IPS-15b (cell line): ENCODE data around the gene PGM5.

Experiments
- H3K27me3 ChIP-seq: one replicate; pipeline ENCODE4 v1.6.1; 2013; ENCODE audit warnings: low read length; ENCODE audit not compliant: control insufficient read depth, insufficient read depth
- H3K36me3 ChIP-seq: one replicate; pipeline ENCODE4 v1.6.1; 2013; ENCODE audit warnings: low read length; ENCODE audit not compliant: control insufficient read depth, insufficient read depth
- H3K4me1 ChIP-seq: one replicate; pipeline ENCODE4 v1.6.1; 2013; ENCODE audit warnings: mild to moderate bottlenecking, low read length; ENCODE audit not compliant: control insufficient read depth, insufficient read depth
- H3K4me3 ChIP-seq: one replicate; pipeline ENCODE4 v1.5.1; 2013; ENCODE audit warnings: low read depth, low read length
- H3K9ac ChIP-seq: one replicate; pipeline ENCODE4 v1.6.1; 2013; ENCODE audit warnings: low read depth, mild to moderate bottlenecking, low read length
- H3K9me3 ChIP-seq: one replicate; pipeline ENCODE4 v1.6.1; 2013; ENCODE audit warnings: mild to moderate bottlenecking, low read length; ENCODE audit not compliant: control insufficient read depth, insufficient read depth

Gene PGM5

DNA sequence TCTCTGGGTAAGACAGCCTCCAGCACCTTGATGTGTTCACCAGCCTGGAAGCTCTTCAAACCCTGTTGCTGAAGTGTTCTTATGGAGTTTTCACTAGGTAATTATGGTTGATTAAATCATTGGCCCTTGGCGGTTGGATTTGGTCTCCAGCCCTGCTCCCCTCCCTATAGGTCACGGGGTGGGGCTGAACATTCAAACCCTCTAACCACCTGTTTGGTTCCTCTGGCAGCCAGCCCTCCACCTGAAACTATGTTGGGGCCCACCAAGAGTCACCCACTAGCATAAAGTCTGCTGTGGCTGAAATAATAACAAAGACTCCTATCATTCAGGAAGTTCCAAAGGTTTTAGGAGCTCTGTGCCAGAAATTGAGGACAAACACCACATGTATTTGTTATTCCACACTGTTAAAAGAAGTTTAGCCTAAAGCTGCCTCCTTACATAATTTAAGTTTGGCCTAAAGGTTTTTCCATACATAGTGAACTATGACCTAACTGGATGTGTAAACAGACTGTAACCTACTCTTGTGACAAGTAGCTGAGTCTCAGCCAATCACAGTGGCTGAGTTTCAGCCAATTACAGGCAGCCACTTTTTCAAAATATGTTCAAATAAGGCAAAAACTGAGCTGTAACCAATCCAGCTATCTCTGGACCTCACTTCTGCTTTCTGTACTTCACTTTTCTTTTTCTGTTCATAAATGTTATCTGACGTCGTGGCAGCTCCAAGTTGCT is 149.4 kb downstream of the PGM5 start:
- Histone ChIP-seq H3K27me3 (peaks cover 92% of the 10 kb centered on the region), H3K9ac (no peak overlapping the region), H3K4me3 (no peak overlapping the region), H3K36me3 (no peaks in the 10 kb centered on the region), H3K9me3 (no peaks in the 10 kb centered on the region), H3K4me1 (no peaks in the 10 kb centered on the region)

DNA sequence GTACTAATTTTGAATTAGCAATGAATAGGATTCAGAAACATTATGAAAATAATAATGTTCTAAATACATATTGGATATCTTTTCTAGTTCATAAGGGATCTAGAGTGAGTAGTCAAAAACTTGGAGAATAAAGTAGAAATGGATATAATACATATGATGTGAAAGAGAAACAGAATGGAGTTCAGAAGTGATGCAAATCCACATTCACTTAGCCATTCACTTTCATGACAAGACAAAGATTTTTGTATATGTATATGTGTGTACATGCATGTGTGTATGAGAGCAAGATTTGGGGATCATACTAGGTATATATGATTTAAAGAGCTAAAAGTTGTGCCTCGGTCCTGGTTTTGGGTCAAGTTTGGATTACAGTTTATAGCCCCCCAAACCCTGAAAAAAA is 150.1 kb downstream of the PGM5 start:
- Histone ChIP-seq H3K36me3 (no peaks in the 10 kb centered on the region), H3K9ac (no peak overlapping the region), H3K9me3 (no peaks in the 10 kb centered on the region), H3K4me3 (no peak overlapping the region), H3K4me1 (no peaks in the 10 kb centered on the region), H3K27me3 (peaks cover 92% of the 10 kb centered on the region)

DNA sequence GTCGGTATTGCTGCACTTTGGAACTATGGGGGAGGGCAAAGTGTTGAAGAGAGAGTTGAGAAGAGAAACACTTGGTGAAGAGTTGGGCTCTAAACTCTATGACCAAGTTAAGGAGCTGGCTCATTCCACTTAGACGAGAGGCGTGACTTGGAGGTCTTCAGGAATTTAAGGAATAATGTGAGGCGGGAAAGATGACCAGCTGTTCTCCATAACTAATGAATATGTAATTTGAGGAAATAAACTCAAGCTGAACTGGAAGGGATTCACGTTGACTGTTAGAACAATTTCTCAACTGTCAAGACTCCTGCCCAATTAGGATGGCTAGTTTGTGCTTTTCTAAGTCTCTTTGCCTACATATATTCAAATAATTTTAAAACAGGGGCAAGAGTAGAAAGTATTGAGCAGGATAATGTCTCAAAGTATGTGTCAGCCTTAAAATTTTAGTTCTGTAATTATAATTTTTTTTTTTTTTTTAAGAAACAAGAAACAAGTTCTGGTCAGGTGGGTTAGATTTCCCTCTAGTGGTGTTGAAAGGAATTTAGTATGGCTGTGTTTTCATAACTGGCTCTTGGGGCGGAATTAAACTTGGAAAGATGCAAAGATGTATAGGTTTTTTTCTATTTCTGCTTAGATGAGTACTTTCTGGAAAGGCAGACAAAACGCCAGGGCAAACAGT is 150.9 kb downstream of the PGM5 start:
- Histone ChIP-seq H3K9me3 (no peaks in the 10 kb centered on the region), H3K27me3 (peaks cover 94% of the 10 kb centered on the region), H3K4me3 (no peak overlapping the region), H3K4me1 (no peaks in the 10 kb centered on the region), H3K36me3 (no peaks in the 10 kb centered on the region), H3K9ac (no peak overlapping the region)

DNA sequence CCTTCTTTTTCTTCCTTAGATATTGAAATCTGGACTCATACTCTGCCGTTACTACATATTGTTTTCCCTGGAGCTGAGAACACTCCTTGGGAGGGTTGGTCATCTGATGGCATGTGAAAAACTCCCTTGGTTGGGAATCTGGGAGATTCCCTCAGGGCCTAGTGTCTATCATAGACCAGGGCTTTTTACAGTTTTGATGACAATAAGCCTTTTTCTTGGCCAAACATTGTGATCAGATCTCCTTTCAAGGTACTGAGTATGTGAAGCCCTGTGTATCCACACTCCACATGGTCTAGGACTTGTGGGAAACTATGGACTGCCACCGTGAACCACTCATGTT is 151.4 kb downstream of the PGM5 start:
- no peaks in the 10 kb centered on the region for H3K9me3 ChIP-seq
- H3K4me1 ChIP-seq, result no peaks in the 10 kb centered on the region
- H3K27me3 ChIP-seq, result peaks cover 95% of the 10 kb centered on the region

DNA sequence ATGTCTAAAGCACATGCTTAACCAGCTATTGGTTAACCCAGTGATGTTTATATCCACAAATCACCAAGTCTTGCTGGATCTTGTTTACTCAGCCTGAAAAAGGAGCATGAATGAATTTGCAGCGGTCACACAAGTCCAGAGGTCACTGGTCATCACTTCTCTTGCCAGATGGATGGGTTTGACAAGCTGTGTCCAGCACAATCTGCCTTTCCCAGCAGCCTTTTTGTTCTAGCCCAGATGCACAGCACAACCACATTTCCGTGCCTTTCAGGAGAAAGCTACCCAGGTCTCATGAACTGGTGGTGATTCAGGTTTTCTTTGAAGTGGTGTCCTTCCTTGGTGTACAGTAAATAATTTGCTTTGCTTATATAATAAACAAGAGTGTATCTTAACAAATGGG is 152.1 kb downstream of the PGM5 start:
- Histone ChIP-seq H3K9ac (no peak overlapping the region), H3K4me3 (no peak overlapping the region), H3K27me3 (peaks cover 95% of the 10 kb centered on the region), H3K36me3 (no peaks in the 10 kb centered on the region), H3K9me3 (no peaks in the 10 kb centered on the region), H3K4me1 (no peaks in the 10 kb centered on the region)

More for the DNA sequence above, 151.4 kb downstream of the PGM5 start:
- H3K4me3 ChIP-seq, result no peak overlapping the region
- H3K9ac ChIP-seq, result no peak overlapping the region
- H3K36me3 ChIP-seq, result no peaks in the 10 kb centered on the region

DNA sequence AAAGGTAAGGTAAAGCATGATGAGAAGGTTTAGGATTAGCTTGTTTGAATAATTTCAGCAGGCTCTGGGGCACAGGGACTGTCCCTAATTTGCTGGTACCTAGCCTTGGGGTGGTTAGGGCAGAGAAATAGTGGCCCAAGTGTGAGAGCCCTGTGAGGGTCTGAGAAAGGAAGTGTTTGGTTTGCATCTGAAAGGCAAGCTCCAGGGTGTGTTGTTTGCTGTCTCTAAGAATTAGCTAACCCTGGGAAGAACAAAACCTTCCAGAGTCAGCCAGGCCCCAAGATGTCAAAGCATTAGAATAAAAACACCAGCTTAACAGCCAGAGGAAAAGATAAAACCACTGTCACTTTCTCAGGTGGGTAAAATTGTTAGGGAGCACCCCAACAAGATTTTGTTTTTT is 153.3 kb downstream of the PGM5 start:
- no peaks in the 10 kb centered on the region for H3K4me1 ChIP-seq
- no peaks in the 10 kb centered on the region for H3K9me3 ChIP-seq
- no peaks in the 10 kb centered on the region for H3K36me3 ChIP-seq
- H3K9ac ChIP-seq, result no peak overlapping the region
- H3K27me3 ChIP-seq, result peaks cover 95% of the 10 kb centered on the region
- H3K4me3 ChIP-seq, result no peak overlapping the region

DNA sequence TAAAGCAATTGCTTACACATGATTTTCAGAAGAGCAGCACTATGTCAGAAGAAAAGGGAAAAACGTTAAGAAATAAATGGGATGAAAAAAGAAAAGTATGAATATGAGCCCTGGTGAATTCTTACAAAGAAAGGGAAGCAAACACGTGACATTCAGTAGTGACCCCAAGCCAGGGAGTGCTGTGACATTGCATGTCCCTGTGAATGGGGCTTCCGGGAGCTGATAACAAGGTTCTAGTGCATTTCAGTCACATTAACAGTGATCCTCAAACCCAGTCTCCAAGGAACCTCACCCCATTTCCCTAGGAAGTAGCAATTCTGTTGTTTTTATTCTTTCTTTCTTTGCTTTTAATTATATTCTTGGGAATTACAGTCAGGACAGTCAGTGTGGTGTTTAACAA is 157.0 kb downstream of the PGM5 start:
- H3K4me1 ChIP-seq, result peaks cover 4% of the 10 kb centered on the region
- peaks cover 87% of the 10 kb centered on the region for H3K27me3 ChIP-seq
- H3K4me3 ChIP-seq, result no peak overlapping the region
- H3K9ac ChIP-seq, result no peak overlapping the region
- H3K9me3 ChIP-seq, result peaks cover 4% of the 10 kb centered on the region
- H3K36me3 ChIP-seq, result no peaks in the 10 kb centered on the region

DNA sequence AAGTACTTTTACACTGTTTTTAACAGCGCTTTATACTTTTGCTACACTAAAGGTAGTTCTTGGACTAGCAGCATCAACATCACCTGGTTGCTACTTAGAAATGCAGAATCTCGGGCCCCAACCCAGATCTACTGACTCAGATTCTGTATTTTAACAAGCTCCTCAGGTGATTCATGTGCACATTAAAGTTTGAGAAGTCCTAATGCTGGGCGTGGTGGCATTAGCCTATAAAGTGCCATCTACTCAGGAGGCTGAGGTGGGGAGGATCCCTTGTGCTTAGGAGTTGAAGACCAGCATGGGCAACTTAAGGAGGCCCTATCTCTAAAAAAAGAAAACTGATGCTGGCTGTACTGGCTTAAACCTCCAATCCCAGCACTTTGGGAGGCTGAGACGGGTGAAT is 157.6 kb downstream of the PGM5 start:
- H3K4me1 ChIP-seq, result peaks cover 4% of the 10 kb centered on the region
- H3K4me3 ChIP-seq, result no peak overlapping the region
- H3K27me3 ChIP-seq, result peaks cover 84% of the 10 kb centered on the region
- peaks cover 4% of the 10 kb centered on the region for H3K9me3 ChIP-seq
- no peak overlapping the region for H3K9ac ChIP-seq
- H3K36me3 ChIP-seq, result no peaks in the 10 kb centered on the region

DNA sequence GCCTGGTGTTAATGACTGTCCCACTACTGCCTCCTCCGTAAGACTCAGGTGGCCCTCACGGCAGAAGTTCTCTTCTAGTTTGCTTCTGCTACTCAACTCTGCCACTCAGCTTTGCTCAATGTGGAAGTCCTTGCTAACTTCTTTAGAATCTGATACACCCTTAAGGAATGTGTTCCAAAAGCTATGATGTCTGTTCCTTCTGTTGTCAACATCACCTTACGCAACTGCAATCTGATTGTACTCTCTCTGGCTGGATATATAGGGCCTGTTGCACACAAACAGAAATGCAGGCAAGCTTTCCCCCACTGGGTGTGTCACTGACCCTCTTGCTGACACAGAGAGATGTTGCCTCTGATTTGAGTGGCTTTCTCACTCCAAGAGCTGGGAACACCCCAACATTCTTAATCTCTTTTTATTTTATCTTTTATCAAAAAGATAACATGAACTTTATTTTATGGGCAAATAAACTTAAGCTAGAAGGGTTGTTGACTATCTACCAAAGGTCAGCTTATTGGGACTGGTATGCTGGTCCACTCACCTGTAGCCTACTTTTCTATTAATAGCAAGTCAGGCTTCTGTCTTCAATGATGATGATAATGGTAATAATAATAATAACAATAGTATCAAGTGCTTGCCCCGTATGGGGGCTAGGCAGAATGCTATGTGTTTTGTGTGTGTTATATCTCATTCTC is 159.1 kb downstream of the PGM5 start:
- H3K9ac ChIP-seq, result no peak overlapping the region
- peaks cover 74% of the 10 kb centered on the region for H3K27me3 ChIP-seq
- no peak overlapping the region for H3K4me3 ChIP-seq
- no peaks in the 10 kb centered on the region for H3K36me3 ChIP-seq
- peaks cover 4% of the 10 kb centered on the region for H3K4me1 ChIP-seq
- peaks cover 4% of the 10 kb centered on the region for H3K9me3 ChIP-seq

DNA sequence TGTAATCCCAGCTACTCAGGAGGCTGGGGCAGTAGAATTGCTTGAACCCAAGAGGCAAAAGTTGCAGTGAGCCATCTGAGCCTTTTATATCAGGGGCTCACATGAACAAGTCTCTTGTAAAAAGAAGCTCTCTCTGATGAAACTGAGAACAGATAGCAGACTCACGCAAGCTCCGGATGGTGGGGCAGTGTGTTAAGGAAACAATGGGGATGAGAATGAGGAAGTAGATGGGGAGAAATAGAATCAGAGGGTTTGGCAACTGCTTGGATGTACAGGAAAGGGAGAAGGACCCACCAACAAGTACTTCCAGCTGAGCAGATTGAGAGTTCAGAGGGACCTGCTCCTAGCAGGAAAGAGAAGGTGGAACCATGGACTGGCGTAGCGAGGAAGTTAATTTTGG is 165.7 kb downstream of the PGM5 start:
- Histone ChIP-seq H3K9ac (no peak overlapping the region), H3K4me3 (no peak overlapping the region), H3K9me3 (peaks cover 4% of the 10 kb centered on the region), H3K4me1 (no peaks in the 10 kb centered on the region), H3K27me3 (peaks cover 57% of the 10 kb centered on the region), H3K36me3 (no peaks in the 10 kb centered on the region)

DNA sequence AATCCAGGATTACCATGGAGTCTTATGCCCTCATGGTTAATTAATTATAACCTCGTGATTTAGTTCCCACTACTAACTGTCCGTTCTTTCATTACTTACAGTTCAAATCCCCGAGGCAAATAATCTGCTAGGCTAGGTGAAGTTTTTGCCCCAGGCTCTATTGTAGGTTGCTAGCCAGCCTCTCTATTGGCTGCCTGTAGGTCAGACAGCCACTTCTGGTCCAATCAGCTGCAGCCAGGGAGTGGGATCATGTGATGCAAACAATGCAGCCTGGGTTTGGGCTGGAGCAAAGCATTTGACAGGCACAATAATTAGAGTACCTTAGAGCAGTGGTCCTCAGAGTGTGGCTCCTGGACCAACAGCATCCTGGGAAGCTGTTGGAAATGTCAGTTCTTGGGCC is 166.5 kb downstream of the PGM5 start:
- no peaks in the 10 kb centered on the region for H3K36me3 ChIP-seq

More for the DNA sequence above, 166.5 kb downstream of the PGM5 start:
- Histone ChIP-seq H3K4me1 (no peaks in the 10 kb centered on the region), H3K4me3 (no peak overlapping the region), H3K9ac (no peak overlapping the region), H3K27me3 (peaks cover 59% of the 10 kb centered on the region), H3K9me3 (peaks cover 3% of the 10 kb centered on the region)
